ENCODE measurements around the gene DNAJC2.
"Not testable (repeated sequence)": the region's sequence is repeated elsewhere in the genome, so short reads cannot be mapped to it uniquely, and the experiment has no call there.

DNA sequence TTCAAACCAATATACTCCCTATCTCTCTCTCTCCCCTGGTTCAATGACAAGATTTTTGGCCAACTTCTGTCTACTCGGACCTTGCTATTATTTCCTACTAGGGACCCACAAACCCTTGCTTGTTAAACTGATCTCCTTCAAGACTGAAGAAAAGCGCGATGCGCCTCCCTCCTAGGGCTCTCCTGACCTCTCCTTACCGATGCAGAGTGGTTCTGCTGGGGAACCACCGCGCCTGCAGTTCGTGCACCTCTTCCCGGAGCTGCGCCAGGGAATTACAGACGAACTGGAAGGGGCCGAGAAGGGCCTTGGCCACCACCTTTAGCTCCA, 65.0 kb downstream of the DNAJC2 start:
- TF ChIP-seq, protein P1, sequence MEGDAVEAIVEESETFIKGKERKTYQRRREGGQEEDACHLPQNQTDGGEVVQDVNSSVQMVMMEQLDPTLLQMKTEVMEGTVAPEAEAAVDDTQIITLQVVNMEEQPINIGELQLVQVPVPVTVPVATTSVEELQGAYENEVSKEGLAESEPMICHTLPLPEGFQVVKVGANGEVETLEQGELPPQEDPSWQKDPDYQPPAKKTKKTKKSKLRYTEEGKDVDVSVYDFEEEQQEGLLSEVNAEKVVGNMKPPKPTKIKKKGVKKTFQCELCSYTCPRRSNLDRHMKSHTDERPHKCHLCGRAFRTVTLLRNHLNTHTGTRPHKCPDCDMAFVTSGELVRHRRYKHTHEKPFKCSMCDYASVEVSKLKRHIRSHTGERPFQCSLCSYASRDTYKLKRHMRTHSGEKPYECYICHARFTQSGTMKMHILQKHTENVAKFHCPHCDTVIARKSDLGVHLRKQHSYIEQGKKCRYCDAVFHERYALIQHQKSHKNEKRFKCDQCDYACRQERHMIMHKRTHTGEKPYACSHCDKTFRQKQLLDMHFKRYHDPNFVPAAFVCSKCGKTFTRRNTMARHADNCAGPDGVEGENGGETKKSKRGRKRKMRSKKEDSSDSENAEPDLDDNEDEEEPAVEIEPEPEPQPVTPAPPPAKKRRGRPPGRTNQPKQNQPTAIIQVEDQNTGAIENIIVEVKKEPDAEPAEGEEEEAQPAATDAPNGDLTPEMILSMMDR (IDR thresholded peaks at IDR 0.05) = not testable (repeated sequence)
- not testable (repeated sequence) for TF ChIP-seq POLR2A (IDR thresholded peaks at IDR 0.05)

Data from adrenal gland (tissue), 5 donors.